ENCODE results near the gene TNIK. TPM values are rescaled to one million over a fixed set of nuclear protein-coding genes. Genes with fewer than 3 reads are reported as not detected.

The TNIK gene
- total RNA-seq, 6 donors from 2014 or later, result 23.2 to 74.4 (median 38.3) TPM

DNA sequence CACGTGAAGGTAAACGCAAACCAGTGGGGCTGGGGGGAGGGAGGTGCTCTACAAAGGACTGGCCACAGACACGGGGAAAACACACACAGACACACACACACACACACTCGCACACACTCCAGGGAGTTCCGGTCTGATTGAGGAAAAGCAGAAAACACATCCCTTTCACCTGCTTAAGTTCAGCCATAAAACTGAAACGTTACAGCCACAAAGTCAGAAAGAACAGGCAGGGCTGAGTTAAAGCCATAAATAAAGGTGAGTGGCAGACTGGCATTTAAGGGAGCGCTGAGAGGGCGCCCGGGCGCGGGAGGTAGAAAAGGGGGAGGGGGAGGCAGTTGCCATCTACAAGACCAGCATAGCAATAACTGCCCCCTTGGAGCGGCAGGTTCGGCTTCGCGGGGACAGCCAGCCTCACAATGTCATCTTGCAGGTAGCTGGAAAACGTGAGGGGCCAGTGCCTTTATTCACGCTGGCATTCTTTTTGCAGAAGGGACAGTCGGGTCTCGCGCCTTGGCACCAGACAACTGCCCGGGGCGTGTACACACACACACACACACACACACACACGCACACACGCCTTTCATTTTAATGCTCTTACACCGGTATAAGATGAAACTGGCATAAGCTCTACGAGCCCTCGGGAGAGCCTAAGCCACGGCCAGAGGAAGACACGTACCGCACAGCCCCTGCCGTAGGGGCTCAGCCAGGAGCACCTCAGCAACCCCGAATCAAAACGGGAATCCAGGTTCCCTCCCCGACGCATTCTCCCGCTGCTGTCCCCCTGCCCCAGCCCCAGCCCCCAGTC is 866 bp downstream of the TNIK start:
- Histone ChIP-seq H3K36me3 (no peaks in the 10 kb centered on the region), H3K4me3 (peak overlapping the region; percentile 55 to 87 (median 66)), H3K27me3 (peaks cover 0 to 4% (median 0%) of the 10 kb centered on the region in 4 donors), H3K27ac (peak overlapping the region; percentile 57 to 88 (median 77)), H3K9me3 (no peaks in the 10 kb centered on the region), H3K4me1 (peaks cover 15 to 51% (median 34%) of the 10 kb centered on the region in 4 donors)
- TF ChIP-seq, protein P1, sequence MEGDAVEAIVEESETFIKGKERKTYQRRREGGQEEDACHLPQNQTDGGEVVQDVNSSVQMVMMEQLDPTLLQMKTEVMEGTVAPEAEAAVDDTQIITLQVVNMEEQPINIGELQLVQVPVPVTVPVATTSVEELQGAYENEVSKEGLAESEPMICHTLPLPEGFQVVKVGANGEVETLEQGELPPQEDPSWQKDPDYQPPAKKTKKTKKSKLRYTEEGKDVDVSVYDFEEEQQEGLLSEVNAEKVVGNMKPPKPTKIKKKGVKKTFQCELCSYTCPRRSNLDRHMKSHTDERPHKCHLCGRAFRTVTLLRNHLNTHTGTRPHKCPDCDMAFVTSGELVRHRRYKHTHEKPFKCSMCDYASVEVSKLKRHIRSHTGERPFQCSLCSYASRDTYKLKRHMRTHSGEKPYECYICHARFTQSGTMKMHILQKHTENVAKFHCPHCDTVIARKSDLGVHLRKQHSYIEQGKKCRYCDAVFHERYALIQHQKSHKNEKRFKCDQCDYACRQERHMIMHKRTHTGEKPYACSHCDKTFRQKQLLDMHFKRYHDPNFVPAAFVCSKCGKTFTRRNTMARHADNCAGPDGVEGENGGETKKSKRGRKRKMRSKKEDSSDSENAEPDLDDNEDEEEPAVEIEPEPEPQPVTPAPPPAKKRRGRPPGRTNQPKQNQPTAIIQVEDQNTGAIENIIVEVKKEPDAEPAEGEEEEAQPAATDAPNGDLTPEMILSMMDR (IDR thresholded peaks at IDR 0.05), result no peak
- TF ChIP-seq POLR2A (IDR thresholded peaks at IDR 0.05), result peak in 1 of 4 donors; percentile 33
- TF ChIP-seq EP300 (IDR thresholded peaks at IDR 0.05), result no peak
- TF ChIP-seq POLR2AphosphoS5 (IDR thresholded peaks at IDR 0.05), result no peak
- 0 to 1% methylated on average over 29 to 34 of the region's 36 CpGs for WGBS, 2 donors
- ATAC-seq (ENCODE audit: low FRiP score in 2 of 2) (peak; percentile 43 to 56), DNase-seq (peak; percentile 61 to 85)

DNA sequence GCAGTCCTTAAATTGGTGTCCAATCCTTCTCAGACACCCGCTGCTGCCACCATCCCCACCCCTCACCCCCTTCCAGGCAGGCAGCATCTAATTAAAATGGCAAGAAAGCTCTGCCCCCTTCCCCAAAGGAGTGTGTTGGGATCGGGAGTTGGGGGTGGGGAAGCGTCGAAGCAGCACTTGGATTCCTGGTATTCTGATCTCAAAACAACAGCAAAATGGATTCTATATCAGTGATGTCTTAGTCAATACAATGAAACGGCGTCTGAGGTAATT is 1.4 kb downstream of the TNIK start:
- TF ChIP-seq EP300 (IDR thresholded peaks at IDR 0.05) (no peak), POLR2AphosphoS5 (IDR thresholded peaks at IDR 0.05) (no peak), POLR2A (IDR thresholded peaks at IDR 0.05) (no peak)
- TF ChIP-seq, protein P1 (IDR thresholded peaks at IDR 0.05), result no peak
- H3K36me3 ChIP-seq, result no peaks in the 10 kb centered on the region
- peak overlapping the region; percentile 57 to 88 (median 77) for H3K27ac ChIP-seq
- no peak for ATAC-seq (ENCODE audit: low FRiP score in 2 of 2)
- no peak for DNase-seq
- H3K4me1 ChIP-seq, result peaks cover 15 to 51% (median 34%) of the 10 kb centered on the region in 4 donors
- WGBS, 2 donors, result 2 to 4% methylated on average over 6 of the region's 6 CpGs
- peak overlapping the region in 3 of 4 donors; percentile 55 to 87 (median 62) for H3K4me3 ChIP-seq
- peaks cover 0 to 4% (median 0%) of the 10 kb centered on the region in 4 donors for H3K27me3 ChIP-seq
- no peaks in the 10 kb centered on the region for H3K9me3 ChIP-seq

DNA sequence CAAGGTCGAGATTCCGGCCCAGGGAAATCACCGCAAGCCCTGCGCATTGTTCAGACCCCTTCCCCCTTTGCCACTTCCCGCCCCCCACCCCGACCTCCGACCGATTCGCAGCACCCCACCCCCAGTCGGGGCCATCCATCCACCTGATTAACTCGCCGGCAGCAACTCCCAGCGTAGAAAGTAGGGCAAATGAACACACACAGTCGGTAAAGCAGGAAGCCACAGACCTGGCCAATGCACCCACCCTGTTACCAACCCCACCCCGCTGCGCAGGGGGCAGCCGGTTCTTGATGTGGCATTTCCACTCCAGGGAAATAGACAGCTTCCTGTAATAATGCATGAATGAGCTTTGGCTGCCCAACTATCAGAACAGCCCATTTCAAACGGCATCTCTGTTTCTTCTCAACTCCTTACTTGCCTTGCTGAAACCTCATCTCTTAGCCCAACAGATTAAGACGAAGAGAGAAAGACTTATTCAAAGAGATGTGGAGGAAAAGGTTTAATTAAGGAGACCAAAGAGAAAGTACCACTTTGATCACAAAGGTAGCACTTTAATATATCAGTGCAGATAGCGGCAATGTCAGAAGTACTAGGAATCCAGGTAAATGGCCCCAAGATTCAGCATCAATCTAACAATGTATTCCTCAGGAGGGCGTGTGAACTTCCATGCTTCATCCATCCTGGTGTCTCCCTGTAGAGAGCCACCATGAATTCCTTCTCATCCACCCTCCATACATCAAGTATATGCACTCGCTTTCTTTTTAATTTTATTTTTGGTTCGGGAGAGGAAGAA is 1.9 kb downstream of the TNIK start:
- peaks cover 15 to 53% (median 34%) of the 10 kb centered on the region in 4 donors for H3K4me1 ChIP-seq
- ATAC-seq (ENCODE audit: low FRiP score in 2 of 2) (no peak), DNase-seq (peak; percentile 34 to 42)
- H3K4me3 ChIP-seq, result peak overlapping the region in 3 of 4 donors; percentile 55 to 87 (median 62)
- TF ChIP-seq EP300 (IDR thresholded peaks at IDR 0.05), result no peak
- TF ChIP-seq POLR2AphosphoS5 (IDR thresholded peaks at IDR 0.05), result no peak
- TF ChIP-seq, protein P1 (IDR thresholded peaks at IDR 0.05), result no peak
- no peak for TF ChIP-seq POLR2A (IDR thresholded peaks at IDR 0.05)
- no peaks in the 10 kb centered on the region for H3K9me3 ChIP-seq
- H3K27ac ChIP-seq, result peak overlapping the region in 3 of 4 donors; percentile 57 to 88 (median 79)
- WGBS, 2 donors, result 14 to 18% methylated on average over 11 to 23 of the region's 23 CpGs
- no peaks in the 10 kb centered on the region for H3K36me3 ChIP-seq
- peaks cover 0 to 4% (median 0%) of the 10 kb centered on the region in 4 donors for H3K27me3 ChIP-seq

DNA sequence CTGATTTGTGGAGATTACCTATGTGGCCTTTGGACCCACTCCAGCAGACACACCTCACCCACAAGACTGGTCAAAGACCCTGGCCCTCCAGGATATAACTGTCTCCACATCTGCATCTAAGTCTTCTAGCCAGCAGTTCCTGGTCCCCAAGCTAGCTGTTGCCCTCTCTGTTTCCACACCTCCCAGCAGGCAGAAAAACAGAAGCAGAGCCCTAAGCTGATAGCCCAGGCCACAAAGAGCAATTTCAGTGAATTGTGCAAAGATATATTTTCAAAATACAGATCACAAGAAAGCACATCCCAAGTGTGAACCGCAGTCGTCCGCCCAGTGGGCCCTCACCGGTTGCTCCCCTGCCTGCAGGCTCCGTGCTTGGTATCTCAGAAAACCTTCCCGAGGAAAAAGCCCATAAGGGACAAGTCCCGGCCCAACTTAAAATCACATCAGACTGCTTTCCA is 2.6 kb downstream of the TNIK start:
- Histone ChIP-seq H3K36me3 (no peaks in the 10 kb centered on the region), H3K27ac (peak overlapping the region in 2 of 4 donors; percentile 4 to 39), H3K4me1 (peaks cover 15 to 54% (median 34%) of the 10 kb centered on the region in 4 donors), H3K9me3 (no peaks in the 10 kb centered on the region), H3K27me3 (peaks cover 0 to 4% (median 0%) of the 10 kb centered on the region in 4 donors), H3K4me3 (peak overlapping the region in 3 of 4 donors; percentile 55 to 87 (median 62))
- 37 to 57% methylated on average over 3 to 7 of the region's 7 CpGs for WGBS, 2 donors
- TF ChIP-seq EP300 (IDR thresholded peaks at IDR 0.05) (no peak), POLR2A (IDR thresholded peaks at IDR 0.05) (no peak), POLR2AphosphoS5 (IDR thresholded peaks at IDR 0.05) (no peak)
- TF ChIP-seq, protein P1 (IDR thresholded peaks at IDR 0.05), result no peak
- DNase-seq (peak in 1 of 2 donors; percentile 49), ATAC-seq (ENCODE audit: low FRiP score in 2 of 2) (no peak)

Measured in upper lobe of left lung (tissue), 6 donors.